Measurements from ENCODE around the gene BCCIP. TPM values are rescaled to one million over a fixed set of nuclear protein-coding genes. Genes with fewer than 3 reads are reported as not detected.

Gene BCCIP
- polyA plus RNA-seq, 1 of the 3 experiments (the other 2 are of a cell fraction) = 28.0 TPM

- no peaks in the 10 kb centered on the region for H4K20me1 ChIP-seq (ENCODE audit: insufficient read depth)
- H3K9me2 ChIP-seq = no peaks in the 10 kb centered on the region
- H3K79me2 ChIP-seq (ENCODE audit: insufficient read depth) = no peaks in the 10 kb centered on the region
- H3K4me3 ChIP-seq (ENCODE audit: low read depth in 2 of 2, low read length in 1 of 2) = no peak overlapping the region
- H2AFZ ChIP-seq (ENCODE audit: low read depth) = no peak overlapping the region
- H3K4me1 ChIP-seq (ENCODE audit: control insufficient read depth in 1 of 2, insufficient read depth in 2 of 2, low read depth in 1 of 2, low read length in 1 of 2) = no peaks in the 10 kb centered on the region
- H3K4me2 ChIP-seq = no peak overlapping the region
- whole genome bisulfite sequencing (ENCODE audit: low lambda C conversion rate) = 54% methylated on average over 9 of the region's 10 CpGs
- H3F3A ChIP-seq (replicated peaks; ENCODE audit: insufficient read depth) = no peaks in the 10 kb centered on the region
- no peaks in the 10 kb centered on the region for H3K36me3 ChIP-seq (replicated peaks in 1 of 2; ENCODE audit: control insufficient read depth in 1 of 2, insufficient read depth in 2 of 2, low read length in 1 of 2)
- no peaks in the 10 kb centered on the region for H3K27me3 ChIP-seq (ENCODE audit: insufficient read depth)
- no peak for DNase-seq
- TF ChIP-seq RCOR1 (IDR thresholded peaks at IDR 0.05; ENCODE audit: low read length) (no peak), RFX5 (IDR thresholded peaks at IDR 0.05; ENCODE audit: low read length) (no peak), MAX (IDR thresholded peaks at IDR 0.05; ENCODE audit: low read depth) (no peak), SMC3 (IDR thresholded peaks at IDR 0.05; ENCODE audit: low read depth, low read length) (no peak), NFIC (IDR thresholded peaks at IDR 0.05; ENCODE audit: borderline replicate concordance) (no peak), JUND (IDR thresholded peaks at IDR 0.05) (no peak)
- no peak overlapping the region for H3K9ac ChIP-seq
- H3K27ac ChIP-seq (ENCODE audit: low read depth in 2 of 2, low read length in 1 of 2) = no peak overlapping the region
- no peaks in the 10 kb centered on the region for H3K9me3 ChIP-seq
- CTCF ChIA-PET = interaction anchor here (0.7 kb wide), 1 partner anchor 152 kb away, joined by 3 read pairs; no protein-coding TSS in a partner anchor
- POLR2A ChIA-PET = no interaction called here
Measured at GRCh38 chr10:125779403-125780327, 43.7 kb upstream of the BCCIP start.

GRCh38 chr10:125781374-125781773, 42.0 kb upstream of the BCCIP start:
- Histone ChIP-seq H3K4me2 (no peak overlapping the region), H3K9me3 (no peaks in the 10 kb centered on the region), H3K27me3 (ENCODE audit: insufficient read depth) (no peaks in the 10 kb centered on the region), H3F3A (replicated peaks; ENCODE audit: insufficient read depth) (no peaks in the 10 kb centered on the region), H3K36me3 (replicated peaks in 1 of 2; ENCODE audit: control insufficient read depth in 1 of 2, insufficient read depth in 2 of 2, low read length in 1 of 2) (no peaks in the 10 kb centered on the region), H3K9me2 (no peaks in the 10 kb centered on the region), H3K27ac (ENCODE audit: low read depth in 2 of 2, low read length in 1 of 2) (no peak overlapping the region), H3K4me3 (ENCODE audit: low read depth in 2 of 2, low read length in 1 of 2) (no peak overlapping the region), H3K9ac (no peak overlapping the region), H2AFZ (ENCODE audit: low read depth) (no peak overlapping the region), H3K4me1 (ENCODE audit: control insufficient read depth in 1 of 2, insufficient read depth in 2 of 2, low read depth in 1 of 2, low read length in 1 of 2) (no peaks in the 10 kb centered on the region), H4K20me1 (ENCODE audit: insufficient read depth) (no peaks in the 10 kb centered on the region), H3K79me2 (ENCODE audit: insufficient read depth) (no peaks in the 10 kb centered on the region)
- ChIA-PET POLR2A (no interaction called here), CTCF (interaction anchor here (1.4 kb wide), 1 partner anchor 11 kb away, joined by 5 read pairs; no protein-coding TSS in a partner anchor)
- WGBS (ENCODE audit: low lambda C conversion rate) = 82% methylated on average over 8 of the region's 8 CpGs
- DNase-seq = no peak
- TF ChIP-seq ELF1 (IDR thresholded peaks at IDR 0.05) (no peak), EP300 (IDR thresholded peaks at IDR 0.05; ENCODE audit: borderline replicate concordance in 1 of 2, low read depth in 1 of 2, low read length in 1 of 2) (no peak), EZH2phosphoT487 (IDR thresholded peaks at IDR 0.05; ENCODE audit: borderline replicate concordance, low read depth) (no peak), SIN3A (IDR thresholded peaks at IDR 0.05; ENCODE audit: borderline replicate concordance, low read depth, low read length) (no peak), NRF1 (IDR thresholded peaks at IDR 0.05; ENCODE audit: low read depth, low read length) (no peak), NFIC (IDR thresholded peaks at IDR 0.05; ENCODE audit: borderline replicate concordance) (no peak), MAX (IDR thresholded peaks at IDR 0.05; ENCODE audit: low read depth) (no peak), ZBTB33 (IDR thresholded peaks at IDR 0.05; ENCODE audit: borderline replicate concordance, low read depth) (no peak), USF1 (IDR thresholded peaks at IDR 0.05; ENCODE audit: borderline replicate concordance, low read depth) (no peak), CTCF (IDR thresholded peaks at IDR 0.05) (no peak), REST (IDR thresholded peaks at IDR 0.05; ENCODE audit: low read depth, low read length) (no peak), TAF1 (IDR thresholded peaks at IDR 0.05; ENCODE audit: borderline replicate concordance, low read depth, low read length) (no peak), POLR2AphosphoS5 (IDR thresholded peaks at IDR 0.05; ENCODE audit: low read depth, low read length) (no peak)
